IMR-90 (cell line): ENCODE measurements around the gene GNAO1. TPM values are rescaled to one million over a fixed set of nuclear protein-coding genes. Genes with fewer than 3 reads are reported as not detected.

Experiments used
- ATAC-seq: fragments of 200-7000 bp; cut with Tn5 transposase; 2 replicates; pipeline ENCODE4 v1.9.1; 2020; ENCODE audit warnings: low read depth, mild to moderate bottlenecking, moderate library complexity
- BruUV-seq: library from RNA; stranded (reverse); fragments of 400-500 nt; replicated peaks from 2 replicates; lab custom pipeline; 2021; lab: Mats Ljungman, UMichigan
- CTCF ChIA-PET: fragments of 300-600 bp; formaldehyde crosslinking; extraction: SDS; loops from one replicate; lab custom pipeline; 2021; ENCODE audit warnings: antibody characterized with exemption; lab: Yijun Ruan, JAX
- POLR2A ChIA-PET: fragments of 300-600 bp; sonication (Branson Sonifier 250); formaldehyde crosslinking; loops from one replicate; lab custom pipeline; 2022; ENCODE audit warnings: antibody characterized with exemption; ENCODE audit not compliant: unreplicated experiment; lab: Charles Lee
- DNase-seq: peaks from one replicate; pipeline ENCODE4 v3.0.0; 2013
- H2AFZ ChIP-seq: replicated peaks from 2 replicates; pipeline ENCODE3; 2013; ENCODE audit warnings: low read length, mild to moderate bottlenecking; ENCODE audit not compliant: poor library complexity
- H2AK5ac ChIP-seq: 2 replicates; pipeline ENCODE4 v1.6.1; 2013; ENCODE audit warnings: low read depth, low read length, inconsistent platforms
- H2AK9ac ChIP-seq: replicated peaks from 2 replicates; pipeline ENCODE3; 2013; ENCODE audit warnings: mild to moderate bottlenecking, low read depth, low read length, moderate library complexity; ENCODE audit not compliant: poor library complexity
- H2BK120ac ChIP-seq: 2 replicates; pipeline ENCODE4 v1.6.1; 2013; ENCODE audit warnings: low read depth, low read length, inconsistent platforms
- H2BK15ac ChIP-seq: 3 replicates; pipeline ENCODE4 v1.6.1; 2013; ENCODE audit warnings: low read depth, low read length, inconsistent platforms
- H2BK20ac ChIP-seq: 2 replicates; pipeline ENCODE4 v1.6.1; 2013; ENCODE audit warnings: low read depth, mild to moderate bottlenecking, inconsistent platforms, low read length, moderate library complexity
- H2BK5ac ChIP-seq: 2 replicates; pipeline ENCODE4 v1.6.1; 2013; ENCODE audit warnings: mild to moderate bottlenecking, low read depth, low read length, inconsistent platforms; ENCODE audit not compliant: poor library complexity, severe bottlenecking
- H3K14ac ChIP-seq: replicated peaks from 2 replicates; pipeline ENCODE4 v1.6.1; 2013; ENCODE audit warnings: low read depth, low read length, inconsistent platforms
- H3K18ac ChIP-seq: 2 replicates; pipeline ENCODE4 v1.6.1; 2013; ENCODE audit warnings: low read depth, low read length, control low read depth
- H3K23ac ChIP-seq: 2 replicates; pipeline ENCODE4 v1.6.1; 2013; ENCODE audit warnings: low read depth, low read length, inconsistent platforms
- H3K27ac ChIP-seq: 2 replicates; pipeline ENCODE4 v1.5.1; 2013; ENCODE audit warnings: mild to moderate bottlenecking, control low read depth, low read length; ENCODE audit not compliant: insufficient read depth
- H3K27me3 ChIP-seq: 2 replicates; pipeline ENCODE4 v1.6.1; 2013; ENCODE audit warnings: low read length; ENCODE audit not compliant: control insufficient read depth, insufficient read depth
- H3K36me3 ChIP-seq: 2 replicates; pipeline ENCODE4 v1.6.1; 2013; ENCODE audit warnings: low read length, mixed read lengths; ENCODE audit not compliant: control insufficient read depth, insufficient read depth
- H3K4ac ChIP-seq: 2 replicates; pipeline ENCODE4 v1.6.1; 2013; ENCODE audit warnings: low read depth, low read length, inconsistent platforms
- H3K4me1 ChIP-seq: 2 replicates; pipeline ENCODE4 v1.6.1; 2013; ENCODE audit warnings: low read length, mixed read lengths; ENCODE audit not compliant: control insufficient read depth, insufficient read depth
- H3K4me2 ChIP-seq: 2 replicates; pipeline ENCODE4 v1.6.1; 2013; ENCODE audit warnings: low read depth, mild to moderate bottlenecking, control low read depth, low read length, moderate library complexity
- H3K4me3 ChIP-seq: 2 replicates; pipeline ENCODE4 v1.5.1; 2013; ENCODE audit warnings: low read depth, mild to moderate bottlenecking, control low read depth, low read length, moderate library complexity; ENCODE audit not compliant: insufficient read depth
- H3K56ac ChIP-seq: 2 replicates; pipeline ENCODE4 v1.6.1; 2013; ENCODE audit warnings: low read length, inconsistent platforms; ENCODE audit not compliant: insufficient read depth; ENCODE audit errors: extremely low read depth
- H3K79me1 ChIP-seq, 2 experiments: 2 replicates each; pipeline ENCODE4 v1.6.1; 2013; ENCODE audit warnings: low read length in 2 of 2, inconsistent platforms in 1 of 2, low read depth in 1 of 2
- H3K9ac ChIP-seq: 2 replicates; pipeline ENCODE4 v1.6.1; 2013; ENCODE audit warnings: low read depth, low read length, control low read depth
- H3K9me1 ChIP-seq: 2 replicates; pipeline ENCODE4 v1.6.1; 2013; ENCODE audit warnings: low read length, inconsistent platforms; ENCODE audit not compliant: insufficient read depth
- H3K9me3 ChIP-seq: 2 replicates; pipeline ENCODE4 v1.6.1; 2013; ENCODE audit warnings: low read length; ENCODE audit not compliant: control insufficient read depth, insufficient read depth
- H4K20me1 ChIP-seq: 2 replicates; pipeline ENCODE4 v1.6.1; 2013; ENCODE audit warnings: low read length, inconsistent platforms; ENCODE audit not compliant: insufficient read depth
- H4K5ac ChIP-seq: 2 replicates; pipeline ENCODE4 v1.6.1; 2013; ENCODE audit warnings: mild to moderate bottlenecking, low read depth, low read length, control low read depth
- H4K8ac ChIP-seq, 2 experiments: 2 replicates each; pipeline ENCODE4 v1.6.1; 2013; ENCODE audit warnings: low read depth in 2 of 2, low read length in 2 of 2, control low read depth in 1 of 2, inconsistent platforms in 1 of 2
- H4K91ac ChIP-seq: 2 replicates; pipeline ENCODE4 v1.6.1; 2013; ENCODE audit warnings: low read depth, low read length, inconsistent platforms; ENCODE audit not compliant: insufficient read depth
- MAZ ChIP-seq: IDR thresholded peaks from 2 replicates; pipeline ENCODE4 v1.6.1; 2012; ENCODE audit warnings: low read depth, mild to moderate bottlenecking, low read length, improper control_type of control experiment, moderate library complexity, borderline replicate concordance
- NFE2L2 ChIP-seq: fragments of 150-350 bp; IDR thresholded peaks from 2 replicates; pipeline ENCODE4 v1.6.1; 2016; ENCODE audit warnings: low read depth, mild to moderate bottlenecking, low read length
- RCOR1 ChIP-seq: IDR thresholded peaks from 2 replicates; pipeline ENCODE4 v1.6.1; 2012; ENCODE audit warnings: mild to moderate bottlenecking, low read length, improper control_type of control experiment; ENCODE audit not compliant: insufficient replicate concordance
- RFX5 ChIP-seq: IDR thresholded peaks from 2 replicates; pipeline ENCODE4 v1.8.0; 2012; ENCODE audit warnings: low read depth, mild to moderate bottlenecking, low read length, moderate library complexity
- WGBS, 2 experiments: methylation state at CpG; one replicate each; pipeline versions ENCODE4 v1.1.5 to v1.1.7; 2013; ENCODE audit warnings: missing lambda C conversion rate in 2 of 2; ENCODE audit not compliant: insufficient read length in 1 of 2; ENCODE audit errors: extremely low coverage in 2 of 2; 5-methylcytosine and 5-hydroxymethylcytosine counted together
- dilution Hi-C: fragments of 300-500 bp; cut with HindIII; formaldehyde crosslinking; loops from one replicate; pipeline ENCODE4 v1.14.3; 2018; ENCODE audit warnings: low sequenced_read_pairs; ENCODE audit not compliant: unreplicated experiment
- in situ Hi-C: fragments of 300-500 bp; cut with MboI; formaldehyde crosslinking; loops from 3 replicates; pipeline ENCODE4 v1.14.3; 2019; ENCODE audit warnings: low sequenced_read_pairs, inconsistent platforms, mixed read lengths
- intact Hi-C: fragments of 100-400 bp; cut with micrococcal nuclease; formaldehyde crosslinking; loops from 2 replicates; pipeline ENCODE4 v1.10.0; 2022
- polyA plus RNA-seq, 3 experiments: library from polyadenylated mRNA; depleted of rRNA; stranded (reverse); fragments of >200 nt; gene quantifications; 2 replicates each; pipeline ENCODE4 v1.2.3, GENCODE V29; 2012; ENCODE audit warnings: low replicate concordance in 1 of 3
- total RNA-seq: library from RNA; depleted of rRNA; stranded (reverse); fragments of >200 nt; gene quantifications from 2 replicates; pipeline ENCODE4 v1.2.3, GENCODE V29; 2012
- TF ChIP-seq, protein P1 (sequence below): fragments of 150-350 bp; IDR thresholded peaks from 2 replicates; pipeline ENCODE4 v1.6.1; 2017; ENCODE audit warnings: mild to moderate bottlenecking, antibody characterized with exemption, low read length, low read depth

The GNAO1 gene
- total and polyA plus RNA-seq, 2 of the 4 experiments (the other 2 are of a cell fraction): under 0.01 to 0.07 TPM

GRCh38 chr16:56298948-56299596, 107.8 kb downstream of the GNAO1 start:
- Histone ChIP-seq H2BK20ac (no peak overlapping the region), H2BK15ac (no peak overlapping the region), H4K5ac (no peak overlapping the region), H3K79me1 (no peaks in the 10 kb centered on the region), H3K4ac (no peak overlapping the region), H3K4me1 (peaks cover 15% of the 10 kb centered on the region), H4K20me1 (no peaks in the 10 kb centered on the region), H3K27ac (no peak overlapping the region), H3K18ac (no peak overlapping the region), H3K4me3 (no peak overlapping the region), H4K8ac (no peak overlapping the region), H2AK9ac (no peak overlapping the region), H2AFZ (no peak overlapping the region), H2AK5ac (no peak overlapping the region), H3K14ac (no peak overlapping the region), H3K9ac (no peak overlapping the region), H2BK120ac (no peak overlapping the region), H3K4me2 (no peak overlapping the region), H3K56ac (no peak overlapping the region), H2BK5ac (no peak overlapping the region), H3K27me3 (peaks cover 10% of the 10 kb centered on the region; the same call in 1 of the 2 replicates), H3K9me1 (peaks cover 9% of the 10 kb centered on the region), H3K36me3 (no peaks in the 10 kb centered on the region), H4K91ac (no peak overlapping the region), H3K9me3 (no peaks in the 10 kb centered on the region), H3K23ac (no peak overlapping the region)
- no TSS peak for BruUV-seq
- intact Hi-C loops: no loop called here
- ChIA-PET POLR2A (interaction anchor here (0.7 kb wide), 1 partner anchor 19 kb away, joined by 3 read pairs; no protein-coding TSS in a partner anchor), CTCF (interaction anchor here (0.9 to 1.7 kb wide), 3 partner anchors 19 to 403 kb away, joined by 4 to 7 read pairs (median 4); no protein-coding TSS in a partner anchor)
- WGBS, 2 experiments: 93% methylated on average over 2 of the region's 7 CpGs; no CpG with 5 or more reads in 1 of the 2 experiments
- DNase-seq (no peak), ATAC-seq (no peak)
- TF ChIP-seq MAZ (no peak), RCOR1 (no peak), RFX5 (no peak), NFE2L2 (no peak)
- TF ChIP-seq, protein P1, sequence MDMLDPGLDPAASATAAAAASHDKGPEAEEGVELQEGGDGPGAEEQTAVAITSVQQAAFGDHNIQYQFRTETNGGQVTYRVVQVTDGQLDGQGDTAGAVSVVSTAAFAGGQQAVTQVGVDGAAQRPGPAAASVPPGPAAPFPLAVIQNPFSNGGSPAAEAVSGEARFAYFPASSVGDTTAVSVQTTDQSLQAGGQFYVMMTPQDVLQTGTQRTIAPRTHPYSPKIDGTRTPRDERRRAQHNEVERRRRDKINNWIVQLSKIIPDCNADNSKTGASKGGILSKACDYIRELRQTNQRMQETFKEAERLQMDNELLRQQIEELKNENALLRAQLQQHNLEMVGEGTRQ: no peak
- in situ Hi-C loops: no loop called here
- dilution Hi-C loops: no loop called here
